IMR-90 (cell line): Measurements from ENCODE around the gene CPED1. TPM values are rescaled to one million over a fixed set of nuclear protein-coding genes. Genes with fewer than 3 reads are reported as not detected.

Experiments
- ATAC-seq: fragments of 200-7000 bp; cut with Tn5 transposase; 2 replicates; pipeline ENCODE4 v1.9.1; 2020; ENCODE audit warnings: low read depth, mild to moderate bottlenecking, moderate library complexity
- BruUV-seq: library from RNA; stranded (reverse); fragments of 400-500 nt; replicated peaks from 2 replicates; lab custom pipeline; 2021; lab: Mats Ljungman, UMichigan
- CTCF ChIA-PET: fragments of 300-600 bp; formaldehyde crosslinking; extraction: SDS; loops from one replicate; lab custom pipeline; 2021; ENCODE audit warnings: antibody characterized with exemption; lab: Yijun Ruan, JAX
- POLR2A ChIA-PET: fragments of 300-600 bp; sonication (Branson Sonifier 250); formaldehyde crosslinking; loops from one replicate; lab custom pipeline; 2022; ENCODE audit warnings: antibody characterized with exemption; ENCODE audit not compliant: unreplicated experiment; lab: Charles Lee
- DNase-seq: peaks from one replicate; pipeline ENCODE4 v3.0.0; 2013
- H2AFZ ChIP-seq: replicated peaks from 2 replicates; pipeline ENCODE3; 2013; ENCODE audit warnings: low read length, mild to moderate bottlenecking; ENCODE audit not compliant: poor library complexity
- H2AK5ac ChIP-seq: 2 replicates; pipeline ENCODE4 v1.6.1; 2013; ENCODE audit warnings: low read depth, low read length, inconsistent platforms
- H2AK9ac ChIP-seq: replicated peaks from 2 replicates; pipeline ENCODE3; 2013; ENCODE audit warnings: mild to moderate bottlenecking, low read depth, low read length, moderate library complexity; ENCODE audit not compliant: poor library complexity
- H2BK120ac ChIP-seq: 2 replicates; pipeline ENCODE4 v1.6.1; 2013; ENCODE audit warnings: low read depth, low read length, inconsistent platforms
- H2BK15ac ChIP-seq: 3 replicates; pipeline ENCODE4 v1.6.1; 2013; ENCODE audit warnings: low read depth, low read length, inconsistent platforms
- H2BK20ac ChIP-seq: 2 replicates; pipeline ENCODE4 v1.6.1; 2013; ENCODE audit warnings: low read depth, mild to moderate bottlenecking, inconsistent platforms, low read length, moderate library complexity
- H2BK5ac ChIP-seq: 2 replicates; pipeline ENCODE4 v1.6.1; 2013; ENCODE audit warnings: mild to moderate bottlenecking, low read depth, low read length, inconsistent platforms; ENCODE audit not compliant: poor library complexity, severe bottlenecking
- H3K14ac ChIP-seq: replicated peaks from 2 replicates; pipeline ENCODE4 v1.6.1; 2013; ENCODE audit warnings: low read depth, low read length, inconsistent platforms
- H3K18ac ChIP-seq: 2 replicates; pipeline ENCODE4 v1.6.1; 2013; ENCODE audit warnings: low read depth, low read length, control low read depth
- H3K23ac ChIP-seq: 2 replicates; pipeline ENCODE4 v1.6.1; 2013; ENCODE audit warnings: low read depth, low read length, inconsistent platforms
- H3K27ac ChIP-seq: 2 replicates; pipeline ENCODE4 v1.5.1; 2013; ENCODE audit warnings: mild to moderate bottlenecking, control low read depth, low read length; ENCODE audit not compliant: insufficient read depth
- H3K27me3 ChIP-seq: 2 replicates; pipeline ENCODE4 v1.6.1; 2013; ENCODE audit warnings: low read length; ENCODE audit not compliant: control insufficient read depth, insufficient read depth
- H3K36me3 ChIP-seq: 2 replicates; pipeline ENCODE4 v1.6.1; 2013; ENCODE audit warnings: low read length, mixed read lengths; ENCODE audit not compliant: control insufficient read depth, insufficient read depth
- H3K4ac ChIP-seq: 2 replicates; pipeline ENCODE4 v1.6.1; 2013; ENCODE audit warnings: low read depth, low read length, inconsistent platforms
- H3K4me1 ChIP-seq: 2 replicates; pipeline ENCODE4 v1.6.1; 2013; ENCODE audit warnings: low read length, mixed read lengths; ENCODE audit not compliant: control insufficient read depth, insufficient read depth
- H3K4me2 ChIP-seq: 2 replicates; pipeline ENCODE4 v1.6.1; 2013; ENCODE audit warnings: low read depth, mild to moderate bottlenecking, control low read depth, low read length, moderate library complexity
- H3K4me3 ChIP-seq: 2 replicates; pipeline ENCODE4 v1.5.1; 2013; ENCODE audit warnings: low read depth, mild to moderate bottlenecking, control low read depth, low read length, moderate library complexity; ENCODE audit not compliant: insufficient read depth
- H3K56ac ChIP-seq: 2 replicates; pipeline ENCODE4 v1.6.1; 2013; ENCODE audit warnings: low read length, inconsistent platforms; ENCODE audit not compliant: insufficient read depth; ENCODE audit errors: extremely low read depth
- H3K79me1 ChIP-seq, 2 experiments: 2 replicates each; pipeline ENCODE4 v1.6.1; 2013; ENCODE audit warnings: low read length in 2 of 2, inconsistent platforms in 1 of 2, low read depth in 1 of 2
- H3K9ac ChIP-seq: 2 replicates; pipeline ENCODE4 v1.6.1; 2013; ENCODE audit warnings: low read depth, low read length, control low read depth
- H3K9me1 ChIP-seq: 2 replicates; pipeline ENCODE4 v1.6.1; 2013; ENCODE audit warnings: low read length, inconsistent platforms; ENCODE audit not compliant: insufficient read depth
- H3K9me3 ChIP-seq: 2 replicates; pipeline ENCODE4 v1.6.1; 2013; ENCODE audit warnings: low read length; ENCODE audit not compliant: control insufficient read depth, insufficient read depth
- H4K20me1 ChIP-seq: 2 replicates; pipeline ENCODE4 v1.6.1; 2013; ENCODE audit warnings: low read length, inconsistent platforms; ENCODE audit not compliant: insufficient read depth
- H4K5ac ChIP-seq: 2 replicates; pipeline ENCODE4 v1.6.1; 2013; ENCODE audit warnings: mild to moderate bottlenecking, low read depth, low read length, control low read depth
- H4K8ac ChIP-seq, 2 experiments: 2 replicates each; pipeline ENCODE4 v1.6.1; 2013; ENCODE audit warnings: low read depth in 2 of 2, low read length in 2 of 2, control low read depth in 1 of 2, inconsistent platforms in 1 of 2
- H4K91ac ChIP-seq: 2 replicates; pipeline ENCODE4 v1.6.1; 2013; ENCODE audit warnings: low read depth, low read length, inconsistent platforms; ENCODE audit not compliant: insufficient read depth
- BHLHE40 ChIP-seq: fragments of 150-350 bp; IDR thresholded peaks from 2 replicates; pipeline ENCODE4 v1.6.1; 2016; ENCODE audit warnings: mild to moderate bottlenecking, low read depth, low read length
- CEBPB ChIP-seq: IDR thresholded peaks from 2 replicates; pipeline ENCODE4 v1.6.1; 2012; ENCODE audit warnings: low read depth, low read length, improper control_type of control experiment
- CHD1 ChIP-seq: IDR thresholded peaks from 2 replicates; pipeline ENCODE4 v1.6.1; 2012; ENCODE audit warnings: low read depth, low read length, improper control_type of control experiment
- ELK1 ChIP-seq: fragments of 150-350 bp; IDR thresholded peaks from 2 replicates; pipeline ENCODE4 v1.6.1; 2016; ENCODE audit warnings: low read depth, mild to moderate bottlenecking, low read length, moderate library complexity, borderline replicate concordance
- FOS ChIP-seq: fragments of 150-350 bp; IDR thresholded peaks from 2 replicates; pipeline ENCODE4 v1.6.1; 2016; ENCODE audit warnings: low read depth, low read length
- MAFK ChIP-seq: IDR thresholded peaks from 2 replicates; pipeline ENCODE4 v1.6.1; 2012; ENCODE audit warnings: low read depth, low read length, improper control_type of control experiment
- MAZ ChIP-seq: IDR thresholded peaks from 2 replicates; pipeline ENCODE4 v1.6.1; 2012; ENCODE audit warnings: low read depth, mild to moderate bottlenecking, low read length, improper control_type of control experiment, moderate library complexity, borderline replicate concordance
- MXI1 ChIP-seq: IDR thresholded peaks from 2 replicates; pipeline ENCODE4 v1.6.1; 2012; ENCODE audit warnings: low read depth, mild to moderate bottlenecking, low read length, moderate library complexity, borderline replicate concordance
- NFE2L2 ChIP-seq: fragments of 150-350 bp; IDR thresholded peaks from 2 replicates; pipeline ENCODE4 v1.6.1; 2016; ENCODE audit warnings: low read depth, mild to moderate bottlenecking, low read length
- RAD21 ChIP-seq: IDR thresholded peaks from 2 replicates; pipeline ENCODE4 v1.6.1; 2012; ENCODE audit warnings: low read length, improper control_type of control experiment
- RFX5 ChIP-seq: IDR thresholded peaks from 2 replicates; pipeline ENCODE4 v1.8.0; 2012; ENCODE audit warnings: low read depth, mild to moderate bottlenecking, low read length, moderate library complexity
- SMC3 ChIP-seq: fragments of 150-350 bp; IDR thresholded peaks from 2 replicates; pipeline ENCODE4 v1.6.1; 2016; ENCODE audit warnings: low read depth, mild to moderate bottlenecking, antibody characterized with exemption, low read length, moderate library complexity
- WGBS, 2 experiments: methylation state at CpG; one replicate each; pipeline versions ENCODE4 v1.1.5 to v1.1.7; 2013; ENCODE audit warnings: missing lambda C conversion rate in 2 of 2; ENCODE audit not compliant: insufficient read length in 1 of 2; ENCODE audit errors: extremely low coverage in 2 of 2; 5-methylcytosine and 5-hydroxymethylcytosine counted together
- dilution Hi-C: fragments of 300-500 bp; cut with HindIII; formaldehyde crosslinking; loops from one replicate; pipeline ENCODE4 v1.14.3; 2018; ENCODE audit warnings: low sequenced_read_pairs; ENCODE audit not compliant: unreplicated experiment
- in situ Hi-C: fragments of 300-500 bp; cut with MboI; formaldehyde crosslinking; loops from 3 replicates; pipeline ENCODE4 v1.14.3; 2019; ENCODE audit warnings: low sequenced_read_pairs, inconsistent platforms, mixed read lengths
- intact Hi-C: fragments of 100-400 bp; cut with micrococcal nuclease; formaldehyde crosslinking; loops from 2 replicates; pipeline ENCODE4 v1.10.0; 2022
- polyA plus RNA-seq, 3 experiments: library from polyadenylated mRNA; depleted of rRNA; stranded (reverse); fragments of >200 nt; gene quantifications; 2 replicates each; pipeline ENCODE4 v1.2.3, GENCODE V29; 2012; ENCODE audit warnings: low replicate concordance in 1 of 3
- total RNA-seq: library from RNA; depleted of rRNA; stranded (reverse); fragments of >200 nt; gene quantifications from 2 replicates; pipeline ENCODE4 v1.2.3, GENCODE V29; 2012
- TF ChIP-seq, protein P1 (sequence below): fragments of 150-350 bp; IDR thresholded peaks from 2 replicates; pipeline ENCODE4 v1.6.1; 2017; ENCODE audit warnings: mild to moderate bottlenecking, antibody characterized with exemption, low read length, low read depth
- TF ChIP-seq, protein P2 (sequence below): conservative IDR thresholded peaks from 2 replicates; pipeline ENCODE4 v1.5.1; 2012; ENCODE audit warnings: mild to moderate bottlenecking, low read depth, low read length, improper control_type of control experiment

Gene CPED1
- total and polyA plus RNA-seq, 2 of the 4 experiments (the other 2 are of a cell fraction), result 31.2 to 96.8 TPM

GRCh38 chr7:121039994-121040393 lies 51.5 kb downstream of the CPED1 start:
- no peaks in the 10 kb centered on the region for H3K4me1 ChIP-seq
- DNase-seq (no peak), ATAC-seq (no peak)
- no peak overlapping the region for H3K14ac ChIP-seq
- H2BK20ac ChIP-seq, result no peak overlapping the region
- no peak overlapping the region for H4K5ac ChIP-seq
- peaks cover under 1% of the 10 kb centered on the region; the same call in 1 of the 2 replicates for H3K9me1 ChIP-seq
- intact Hi-C loops (no loop called here), dilution Hi-C loops (no loop called here), in situ Hi-C loops (no loop called here)
- no peak overlapping the region for H2BK15ac ChIP-seq
- CTCF ChIA-PET, result interaction anchor here (0.6 to 1.5 kb wide), 2 partner anchors 38 to 187 kb away, joined by 3 read pairs; no protein-coding TSS in a partner anchor
- H3K4me3 ChIP-seq, result no peak overlapping the region
- no peaks in the 10 kb centered on the region for H3K27me3 ChIP-seq
- no peak overlapping the region for H3K4ac ChIP-seq
- no peak overlapping the region for H2AFZ ChIP-seq
- H3K4me2 ChIP-seq, result no peak overlapping the region
- H3K9me3 ChIP-seq, result no peaks in the 10 kb centered on the region
- H3K56ac ChIP-seq, result no peak overlapping the region
- no TSS peak for BruUV-seq
- H2AK9ac ChIP-seq, result no peak overlapping the region
- H4K91ac ChIP-seq, result no peak overlapping the region
- POLR2A ChIA-PET, result no interaction called here
- no peak overlapping the region for H3K18ac ChIP-seq
- H2AK5ac ChIP-seq, result no peak overlapping the region
- H4K20me1 ChIP-seq, result no peaks in the 10 kb centered on the region
- no peak overlapping the region for H2BK120ac ChIP-seq
- H3K9ac ChIP-seq, result no peak overlapping the region
- no CpG with 5 or more reads among the region's 2 CpGs for WGBS, 2 experiments
- TF ChIP-seq RFX5 (no peak), BHLHE40 (no peak), MAFK (no peak), CHD1 (no peak), ELK1 (no peak), CEBPB (no peak), MXI1 (no peak), SMC3 (no peak), RAD21 (no peak), FOS (no peak), NFE2L2 (no peak), MAZ (no peak)
- TF ChIP-seq, protein P1, sequence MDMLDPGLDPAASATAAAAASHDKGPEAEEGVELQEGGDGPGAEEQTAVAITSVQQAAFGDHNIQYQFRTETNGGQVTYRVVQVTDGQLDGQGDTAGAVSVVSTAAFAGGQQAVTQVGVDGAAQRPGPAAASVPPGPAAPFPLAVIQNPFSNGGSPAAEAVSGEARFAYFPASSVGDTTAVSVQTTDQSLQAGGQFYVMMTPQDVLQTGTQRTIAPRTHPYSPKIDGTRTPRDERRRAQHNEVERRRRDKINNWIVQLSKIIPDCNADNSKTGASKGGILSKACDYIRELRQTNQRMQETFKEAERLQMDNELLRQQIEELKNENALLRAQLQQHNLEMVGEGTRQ, result no peak
- TF ChIP-seq, protein P2, sequence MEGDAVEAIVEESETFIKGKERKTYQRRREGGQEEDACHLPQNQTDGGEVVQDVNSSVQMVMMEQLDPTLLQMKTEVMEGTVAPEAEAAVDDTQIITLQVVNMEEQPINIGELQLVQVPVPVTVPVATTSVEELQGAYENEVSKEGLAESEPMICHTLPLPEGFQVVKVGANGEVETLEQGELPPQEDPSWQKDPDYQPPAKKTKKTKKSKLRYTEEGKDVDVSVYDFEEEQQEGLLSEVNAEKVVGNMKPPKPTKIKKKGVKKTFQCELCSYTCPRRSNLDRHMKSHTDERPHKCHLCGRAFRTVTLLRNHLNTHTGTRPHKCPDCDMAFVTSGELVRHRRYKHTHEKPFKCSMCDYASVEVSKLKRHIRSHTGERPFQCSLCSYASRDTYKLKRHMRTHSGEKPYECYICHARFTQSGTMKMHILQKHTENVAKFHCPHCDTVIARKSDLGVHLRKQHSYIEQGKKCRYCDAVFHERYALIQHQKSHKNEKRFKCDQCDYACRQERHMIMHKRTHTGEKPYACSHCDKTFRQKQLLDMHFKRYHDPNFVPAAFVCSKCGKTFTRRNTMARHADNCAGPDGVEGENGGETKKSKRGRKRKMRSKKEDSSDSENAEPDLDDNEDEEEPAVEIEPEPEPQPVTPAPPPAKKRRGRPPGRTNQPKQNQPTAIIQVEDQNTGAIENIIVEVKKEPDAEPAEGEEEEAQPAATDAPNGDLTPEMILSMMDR, result no peak
- no peak overlapping the region for H3K27ac ChIP-seq
- H4K8ac ChIP-seq, result no peak overlapping the region
- H3K79me1 ChIP-seq, result peaks cover 25 to 51% of the 10 kb centered on the region in 2 experiments
- no peaks in the 10 kb centered on the region for H3K36me3 ChIP-seq
- H3K23ac ChIP-seq, result no peak overlapping the region
- no peak overlapping the region for H2BK5ac ChIP-seq
